GM12874 (cell line): ENCODE data around the gene LRRC4C.

Experiments used
- TF ChIP-seq, protein P1 (sequence below): IDR thresholded peaks from 2 replicates; pipeline ENCODE4 v1.5.1; 2011; ENCODE audit warnings: low read depth, mild to moderate bottlenecking, control low read depth, low read length, moderate library complexity; ENCODE audit not compliant: insufficient read depth

The LRRC4C gene

DNA sequence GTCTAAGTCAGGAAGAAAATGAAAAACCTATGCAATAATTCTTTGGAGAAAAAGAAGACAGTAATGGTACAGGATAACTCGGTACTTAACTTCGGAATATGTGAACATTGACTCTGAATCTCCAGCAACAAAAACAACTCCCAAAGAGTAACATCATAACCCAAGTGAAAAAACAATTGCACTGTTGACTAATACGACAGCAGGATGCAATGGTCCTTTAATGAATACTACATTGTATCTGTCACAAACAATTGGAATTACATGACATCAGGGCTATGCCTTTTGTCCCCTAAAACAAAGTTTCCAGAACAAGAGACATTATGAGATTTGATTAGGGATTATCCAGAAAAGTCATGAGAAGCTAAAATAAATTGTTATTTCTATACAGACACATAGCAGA lies 1065.9 kb downstream of the LRRC4C start:
- TF ChIP-seq, protein P1, sequence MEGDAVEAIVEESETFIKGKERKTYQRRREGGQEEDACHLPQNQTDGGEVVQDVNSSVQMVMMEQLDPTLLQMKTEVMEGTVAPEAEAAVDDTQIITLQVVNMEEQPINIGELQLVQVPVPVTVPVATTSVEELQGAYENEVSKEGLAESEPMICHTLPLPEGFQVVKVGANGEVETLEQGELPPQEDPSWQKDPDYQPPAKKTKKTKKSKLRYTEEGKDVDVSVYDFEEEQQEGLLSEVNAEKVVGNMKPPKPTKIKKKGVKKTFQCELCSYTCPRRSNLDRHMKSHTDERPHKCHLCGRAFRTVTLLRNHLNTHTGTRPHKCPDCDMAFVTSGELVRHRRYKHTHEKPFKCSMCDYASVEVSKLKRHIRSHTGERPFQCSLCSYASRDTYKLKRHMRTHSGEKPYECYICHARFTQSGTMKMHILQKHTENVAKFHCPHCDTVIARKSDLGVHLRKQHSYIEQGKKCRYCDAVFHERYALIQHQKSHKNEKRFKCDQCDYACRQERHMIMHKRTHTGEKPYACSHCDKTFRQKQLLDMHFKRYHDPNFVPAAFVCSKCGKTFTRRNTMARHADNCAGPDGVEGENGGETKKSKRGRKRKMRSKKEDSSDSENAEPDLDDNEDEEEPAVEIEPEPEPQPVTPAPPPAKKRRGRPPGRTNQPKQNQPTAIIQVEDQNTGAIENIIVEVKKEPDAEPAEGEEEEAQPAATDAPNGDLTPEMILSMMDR = no peak

DNA sequence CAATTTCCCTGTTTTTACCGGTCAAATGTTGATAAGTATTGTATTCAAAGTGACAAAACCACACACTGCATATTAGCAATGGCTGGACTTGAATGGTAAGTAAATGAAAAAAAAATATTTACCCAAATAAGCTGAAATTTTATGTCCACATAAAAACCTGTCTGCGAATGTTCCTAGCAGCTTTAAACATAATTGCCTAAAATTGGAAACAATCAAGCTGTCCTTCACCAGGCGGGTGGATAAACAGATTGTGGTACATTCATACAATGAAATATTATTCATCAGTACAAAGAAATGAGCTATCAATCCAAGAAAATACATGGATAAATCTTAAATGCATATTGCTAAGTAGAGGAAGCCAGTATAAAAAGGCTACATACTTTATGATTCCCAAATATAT lies 1067.8 kb downstream of the LRRC4C start:
- TF ChIP-seq, protein P1 = no peak

DNA sequence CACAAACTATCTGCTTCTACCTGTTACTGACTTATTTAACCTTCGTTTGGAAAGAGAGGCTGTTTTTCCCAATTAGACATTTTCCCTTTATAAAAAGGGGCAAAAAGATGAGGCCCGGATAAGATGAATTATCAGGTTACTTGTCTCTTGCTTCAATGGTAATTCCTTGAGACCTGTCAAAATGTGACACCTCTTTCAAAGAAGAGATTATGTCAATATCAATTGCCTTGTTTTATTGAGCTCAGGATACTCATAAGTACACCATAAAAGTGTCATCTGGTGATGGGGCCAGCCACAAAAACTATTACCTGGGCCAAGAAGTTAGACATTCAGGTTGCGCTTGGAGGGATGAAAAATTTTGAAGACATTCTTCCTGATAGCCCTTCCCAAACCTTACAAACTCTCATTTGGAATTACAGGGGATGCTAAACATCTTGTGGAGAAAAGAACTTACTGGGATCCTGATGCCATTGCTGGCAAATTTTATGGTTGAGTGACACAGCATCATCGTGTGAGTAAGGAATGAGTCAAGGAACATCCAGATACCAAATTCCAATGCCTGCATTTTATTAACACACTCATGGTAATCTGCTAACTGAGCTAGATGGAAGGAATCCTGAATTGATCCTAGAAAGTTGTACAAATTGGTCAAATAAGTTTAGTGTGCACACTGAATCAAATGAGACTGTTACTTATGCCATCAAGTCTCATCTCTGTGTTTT lies 1071.2 kb downstream of the LRRC4C start:
- TF ChIP-seq, protein P1 = no peak

DNA sequence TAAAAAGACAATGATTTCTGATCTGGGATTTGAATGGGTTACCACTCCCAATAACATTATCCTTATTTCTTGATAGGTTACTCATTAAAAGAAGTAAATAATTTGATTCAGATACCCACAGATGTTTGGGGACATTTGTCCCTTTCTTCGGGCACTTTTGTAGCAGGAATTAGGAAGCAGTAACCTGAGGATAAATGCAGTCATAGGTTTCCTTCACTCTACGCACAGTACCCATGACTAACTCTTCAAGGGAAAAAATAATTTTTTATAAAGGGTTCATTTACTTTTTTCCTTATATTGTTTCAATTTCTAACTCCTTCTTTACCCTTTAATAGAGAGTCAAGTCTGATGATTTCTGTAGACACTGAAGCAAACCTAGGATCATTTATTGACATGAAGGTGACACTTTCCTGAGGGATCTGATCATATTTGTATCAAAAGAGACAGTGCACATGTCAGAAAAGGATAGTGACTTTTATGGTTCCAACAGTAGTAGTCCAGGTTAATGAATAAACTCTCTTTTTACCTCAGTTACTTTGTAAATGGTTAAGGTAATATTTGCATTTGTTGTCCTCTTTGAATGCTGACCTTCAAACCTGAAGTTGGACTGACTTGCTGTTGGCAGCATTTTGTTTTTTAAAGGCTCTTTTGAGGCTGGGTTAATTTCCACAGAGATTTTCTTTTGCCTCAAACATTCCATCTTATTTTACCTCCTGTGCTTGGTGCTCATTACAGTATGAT lies 1072.0 kb downstream of the LRRC4C start:
- TF ChIP-seq, protein P1 = no peak

DNA sequence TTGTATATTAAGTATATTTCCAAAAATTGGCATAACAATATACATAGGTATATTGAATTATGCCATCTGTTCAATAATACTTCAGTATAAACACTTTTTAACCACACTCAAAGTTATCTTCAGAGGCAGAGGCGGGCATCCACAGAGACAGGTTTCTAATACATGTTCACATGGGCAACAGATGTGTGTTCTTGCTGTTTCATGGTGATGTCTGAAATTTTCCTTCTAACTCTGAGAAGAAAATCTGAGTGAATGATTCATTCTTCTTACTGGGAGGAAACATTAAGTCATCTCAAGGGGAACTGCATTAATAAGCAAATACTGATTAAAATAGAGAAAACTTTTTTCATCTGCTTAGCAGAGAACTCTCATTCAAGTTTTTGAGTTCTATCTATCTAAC lies 1074.5 kb downstream of the LRRC4C start:
- TF ChIP-seq, protein P1 = no peak

DNA sequence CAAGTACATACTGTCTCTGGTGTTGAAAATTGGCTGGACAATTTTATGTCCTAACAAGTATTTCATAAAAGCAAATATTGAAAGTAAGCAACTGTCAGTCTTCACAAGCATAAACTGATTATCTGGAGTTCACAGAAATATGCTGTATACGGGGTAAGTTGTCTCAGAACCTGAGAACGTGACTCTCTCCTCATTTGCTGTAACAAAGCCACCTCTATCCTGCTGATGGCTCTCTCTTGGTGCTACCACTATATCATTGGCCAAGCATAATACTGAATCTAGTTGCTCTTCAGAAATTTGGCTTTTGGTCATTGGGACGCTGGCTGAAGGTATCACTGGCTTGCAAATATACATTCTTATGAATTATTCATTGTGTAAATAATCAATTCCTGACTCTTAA lies 1078.0 kb downstream of the LRRC4C start:
- TF ChIP-seq, protein P1 = no peak

DNA sequence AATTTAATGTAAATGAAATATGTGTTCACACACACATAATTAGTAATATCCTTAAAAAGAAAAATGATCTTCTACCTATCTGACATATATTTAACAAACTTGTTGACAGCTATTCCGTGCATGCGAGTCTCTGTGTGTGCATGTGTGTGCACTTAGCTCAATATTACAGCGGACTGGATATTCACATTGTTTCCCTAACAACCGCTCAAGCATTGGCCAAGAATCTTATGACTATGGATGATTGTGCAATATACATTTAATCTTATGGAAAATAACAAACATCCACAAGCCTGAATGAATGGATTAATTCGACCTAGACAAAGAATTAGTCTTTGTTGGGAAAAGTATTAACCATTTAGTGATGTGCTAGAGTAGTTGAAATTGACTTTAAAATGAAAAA lies 1078.6 kb downstream of the LRRC4C start:
- TF ChIP-seq, protein P1 = no peak
